Measurements from ENCODE around the gene SLC36A2.

SLC36A2 gene

GRCh38 chr5:151281001-151281639 is 66.2 kb downstream of the SLC36A2 start:
- no peak for DNase-seq

GRCh38 chr5:151280443-151280842 is 66.9 kb downstream of the SLC36A2 start:
- no peak for DNase-seq

GRCh38 chr5:151278845-151279244 is 68.5 kb downstream of the SLC36A2 start:
- no peak for DNase-seq

DNA sequence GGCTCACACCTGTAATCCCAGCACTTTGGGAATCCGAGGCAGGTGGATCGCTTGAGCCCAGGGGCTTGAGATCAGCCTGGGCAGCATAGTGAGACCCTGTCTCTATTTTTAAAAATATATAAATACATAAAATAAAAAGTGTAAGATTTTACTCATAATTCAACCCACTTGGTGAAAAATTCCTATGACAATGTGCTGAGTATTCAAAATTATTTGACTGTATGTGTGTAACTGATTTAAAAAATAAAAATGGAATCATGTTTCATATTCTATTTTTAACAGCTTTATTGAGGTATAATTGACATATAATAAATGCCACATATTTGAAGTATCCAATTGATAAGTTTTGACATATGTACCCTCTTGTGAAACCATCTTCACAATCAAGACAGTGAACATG is 71.6 kb downstream of the SLC36A2 start:
- no peak for DNase-seq

DNA sequence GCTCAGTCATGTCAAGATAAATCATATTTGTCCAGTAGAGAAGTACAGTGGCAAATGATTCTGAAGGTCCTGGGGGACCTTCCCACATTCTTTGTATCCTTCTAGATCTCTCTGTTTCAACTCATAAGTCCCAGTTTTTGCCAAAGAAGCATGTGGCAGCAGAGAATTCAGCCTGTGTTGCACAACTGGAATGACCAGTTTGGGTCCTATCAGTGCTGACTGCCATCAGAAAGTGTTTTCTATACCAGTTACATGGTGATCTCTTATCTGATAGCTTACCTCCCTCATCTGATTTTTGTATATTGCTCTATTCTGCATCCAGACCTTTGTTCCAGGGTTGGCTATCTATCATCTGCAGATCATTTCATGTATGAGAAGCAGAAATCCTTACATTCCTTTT is 72.7 kb downstream of the SLC36A2 start:
- DNase-seq: no peak

DNA sequence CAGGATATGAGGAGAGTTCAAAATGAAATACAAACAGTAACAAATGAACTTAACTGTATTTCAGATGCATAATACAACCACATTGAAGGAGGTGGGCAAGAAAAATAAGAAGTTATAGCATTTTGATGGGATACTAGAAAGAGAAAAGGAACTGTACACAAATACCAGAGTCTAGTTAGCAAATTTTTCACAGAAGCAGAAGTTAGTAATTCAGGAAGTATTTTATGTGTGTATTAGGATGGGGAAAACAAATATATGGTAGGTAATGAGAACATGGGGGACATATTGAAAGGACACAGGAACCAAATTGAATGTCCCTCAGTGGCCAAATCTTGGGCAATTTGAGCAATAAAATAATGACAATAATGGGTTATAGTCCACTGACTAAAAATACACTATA is 76.0 kb downstream of the SLC36A2 start:
- DNase-seq: no peak

- DNase-seq: no peak
Measured at GRCh38 chr5:151270599-151270998, 76.8 kb downstream of the SLC36A2 start.

DNA sequence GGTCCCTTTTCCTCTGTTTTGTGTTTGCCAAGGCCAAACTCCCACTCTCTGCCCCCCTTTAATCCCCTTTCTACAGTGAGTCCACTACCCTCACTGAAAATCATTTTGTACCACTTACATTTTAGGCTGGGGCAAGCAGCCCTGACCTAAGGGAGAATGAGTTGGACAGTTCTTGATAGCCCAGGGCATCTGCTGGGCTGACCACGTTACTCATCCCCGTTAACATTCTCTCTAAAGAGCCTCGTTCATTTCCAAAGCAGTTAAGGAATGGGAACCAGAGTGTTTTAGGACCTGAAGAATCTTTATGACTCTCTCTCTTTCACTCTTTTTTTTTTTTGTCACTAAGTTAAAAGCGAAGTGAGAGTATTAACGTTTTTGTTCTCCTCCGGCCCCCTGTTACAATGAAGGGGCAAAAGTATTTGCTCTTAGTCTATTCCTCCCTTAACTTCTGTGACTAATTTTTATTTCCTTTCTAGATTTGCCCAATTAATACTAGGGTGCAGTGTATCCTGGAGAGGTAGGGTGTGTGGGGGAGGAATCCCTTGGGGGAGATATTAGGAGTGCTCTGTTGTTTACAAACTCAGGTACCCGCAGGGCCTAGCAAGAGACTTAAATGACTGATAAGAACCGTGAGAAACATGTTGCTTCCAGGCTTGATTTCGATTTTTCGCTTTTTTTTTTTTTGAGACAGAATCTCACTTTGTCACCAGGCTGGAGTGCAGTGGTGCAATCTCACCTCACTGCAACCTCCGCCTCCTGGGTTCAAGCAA is 79.7 kb downstream of the SLC36A2 start:
- DNase-seq: no peak

Measured in NCI-H2029 treated with DMSO at 0.1 percent for 48 hours (cell line).